GOT3 (cell line): Measurements from ENCODE around the gene IFT43.
"Not testable (repeated sequence)": the region's sequence is repeated elsewhere in the genome, so short reads cannot be mapped to it uniquely, and the experiment has no call there.

ENCODE experiments used
- DNase-seq: peaks from one replicate; lab custom pipeline; 2025; ENCODE audit warnings: mixed read lengths; lab: John Stamatoyannopoulos, UW

IFT43 gene

GRCh38 chr14:75980856-75981255 lies 4.7 kb upstream of the IFT43 start:
- no peak for DNase-seq

GRCh38 chr14:75981426-75982265 lies 3.9 kb upstream of the IFT43 start, which contains the start of gene TGFB3:
Gene TGFB3 (minus strand): TSS chr14:75981995. CDS start chr14:75980893, 1,102 bp downstream.
- peak; percentile 10 for DNase-seq

GRCh38 chr14:75982266-75983018 lies 3.1 kb upstream of the IFT43 start:
- peak; percentile 15 for DNase-seq

DNA sequence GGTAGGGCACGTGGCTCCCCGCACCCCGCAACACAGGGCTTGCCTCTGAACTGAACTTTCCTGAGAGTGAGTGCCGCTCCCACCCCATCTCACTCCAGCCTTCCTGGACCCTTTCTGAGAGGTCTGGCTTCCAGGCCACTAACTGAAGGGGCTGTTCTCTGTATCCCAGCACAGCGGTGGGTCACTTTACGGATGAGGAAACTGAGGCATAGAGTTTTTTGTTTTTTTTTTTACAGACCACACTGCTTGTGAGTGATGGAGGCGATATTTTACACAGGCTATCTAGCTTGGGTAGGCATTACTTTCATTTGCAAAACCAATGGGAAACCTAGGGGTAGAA lies 2.6 kb upstream of the IFT43 start:
- DNase-seq, result no peak

DNA sequence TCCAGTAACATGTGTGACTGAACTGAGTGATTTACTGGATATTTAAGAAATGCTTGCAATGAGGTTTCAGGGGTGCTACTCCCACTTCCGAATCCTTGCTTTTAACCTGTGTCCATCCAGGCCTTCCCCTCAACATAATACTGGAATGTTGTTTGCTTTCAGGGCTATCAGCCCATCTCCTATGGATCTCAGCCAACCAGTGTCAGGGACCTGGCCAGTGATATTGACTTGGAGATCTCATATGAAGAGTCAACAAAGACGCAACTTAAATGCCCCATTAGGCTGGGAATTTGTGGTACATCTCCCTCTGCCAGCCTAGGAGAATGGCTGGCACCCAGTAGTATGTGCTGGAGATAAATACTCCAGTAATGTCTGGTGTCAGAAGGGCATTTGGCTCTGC lies 889 bp upstream of the IFT43 start:
- DNase-seq, result no peak

DNA sequence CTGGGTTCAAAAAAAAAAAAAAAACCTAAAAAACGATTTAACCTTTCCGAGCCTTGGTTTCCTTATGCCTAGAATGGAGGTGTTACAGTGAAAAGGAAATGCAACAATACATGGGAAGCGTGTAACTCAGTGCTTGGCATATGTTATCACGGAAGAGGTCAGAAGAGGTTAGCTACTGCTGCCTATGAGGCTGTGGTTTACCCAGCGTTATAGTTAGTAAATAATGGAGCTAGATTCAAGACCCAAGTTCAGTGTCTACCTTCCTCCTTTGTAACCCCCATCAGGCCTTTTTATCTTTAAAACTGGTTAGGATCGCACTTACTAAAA lies 839 bp downstream of the IFT43 start:
- DNase-seq, result no peak

DNA sequence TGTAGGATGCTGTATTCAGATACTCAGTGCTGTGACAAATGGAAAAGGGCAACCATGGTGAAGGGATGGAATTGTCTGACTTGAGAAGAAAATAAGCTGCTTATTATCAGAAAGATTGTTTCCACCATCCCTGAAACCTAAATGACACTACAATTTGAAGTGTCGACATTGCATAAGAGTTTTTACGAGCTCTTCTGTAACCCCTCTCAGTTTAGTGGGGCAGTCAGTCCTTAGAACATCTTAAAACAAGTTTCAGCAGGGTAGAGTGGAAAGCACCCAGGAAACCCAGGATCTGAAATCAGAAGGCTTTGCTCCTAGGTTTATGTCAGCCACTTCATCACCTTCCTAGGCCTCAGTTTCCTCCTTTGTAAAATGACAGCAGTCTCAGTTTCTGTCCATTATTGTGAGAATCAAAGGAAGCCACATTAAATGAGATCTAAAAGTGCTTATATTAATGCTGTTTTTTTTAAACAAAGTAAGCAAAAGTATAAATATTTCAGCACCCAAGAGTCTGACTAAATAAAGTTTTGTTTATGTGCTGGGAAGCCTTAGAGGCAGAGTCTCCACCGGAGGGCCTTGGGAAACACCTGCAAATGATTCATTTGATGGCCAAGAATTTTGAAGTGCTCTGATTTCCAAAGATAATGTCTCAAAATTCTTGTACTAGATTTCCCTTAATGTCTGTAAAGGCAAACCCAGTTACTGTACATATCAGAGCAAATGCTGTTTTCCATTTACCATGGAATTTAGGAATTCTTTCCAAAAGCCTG lies 1.8 kb downstream of the IFT43 start:
- DNase-seq, result no peak

DNA sequence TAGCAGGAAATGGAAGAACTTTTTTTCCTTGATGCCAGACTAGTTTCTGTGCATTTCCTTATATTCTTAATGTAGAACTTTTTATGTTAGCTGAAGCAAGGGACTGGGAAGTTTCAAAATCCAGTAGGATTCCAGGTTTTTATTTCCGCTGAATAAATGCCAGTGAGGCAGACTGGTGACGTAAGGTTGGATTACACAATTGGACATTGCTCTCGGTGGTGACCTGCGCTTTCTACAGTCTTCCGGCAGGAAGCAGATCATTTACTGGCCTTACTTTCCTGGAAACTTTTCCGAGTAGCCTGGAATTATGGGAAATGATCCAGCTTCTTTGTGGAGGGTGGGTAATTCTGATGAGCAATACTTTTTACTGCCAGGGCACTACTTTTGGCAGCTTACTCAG lies 3.6 kb downstream of the IFT43 start:
- DNase-seq, result no peak

- no peak for DNase-seq
Observed at GRCh38 chr14:75990297-75990696, 4.7 kb downstream of the IFT43 start.

DNA sequence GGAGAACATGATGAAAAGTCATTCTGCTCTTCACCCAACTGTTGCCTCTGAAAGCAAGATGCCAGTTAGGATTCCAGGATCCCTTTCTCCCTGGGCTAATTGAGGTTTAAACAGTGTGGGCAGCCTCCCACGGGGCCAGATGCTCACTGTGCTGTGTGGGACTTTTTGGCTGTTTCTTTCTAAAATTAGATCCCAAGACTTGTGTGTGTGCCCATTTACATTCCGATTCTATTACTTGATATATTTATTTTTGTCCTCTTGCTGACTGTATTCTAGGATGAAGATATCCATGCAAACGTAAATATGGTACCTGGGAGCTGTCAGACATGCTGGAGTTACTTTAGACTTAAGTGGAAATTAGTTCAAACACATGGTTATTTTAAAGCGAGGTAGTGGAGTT lies 6.2 kb downstream of the IFT43 start:
- no peak for DNase-seq

- no peak for DNase-seq
Observed at GRCh38 chr14:75993567-75994041, 8.0 kb downstream of the IFT43 start.

DNA sequence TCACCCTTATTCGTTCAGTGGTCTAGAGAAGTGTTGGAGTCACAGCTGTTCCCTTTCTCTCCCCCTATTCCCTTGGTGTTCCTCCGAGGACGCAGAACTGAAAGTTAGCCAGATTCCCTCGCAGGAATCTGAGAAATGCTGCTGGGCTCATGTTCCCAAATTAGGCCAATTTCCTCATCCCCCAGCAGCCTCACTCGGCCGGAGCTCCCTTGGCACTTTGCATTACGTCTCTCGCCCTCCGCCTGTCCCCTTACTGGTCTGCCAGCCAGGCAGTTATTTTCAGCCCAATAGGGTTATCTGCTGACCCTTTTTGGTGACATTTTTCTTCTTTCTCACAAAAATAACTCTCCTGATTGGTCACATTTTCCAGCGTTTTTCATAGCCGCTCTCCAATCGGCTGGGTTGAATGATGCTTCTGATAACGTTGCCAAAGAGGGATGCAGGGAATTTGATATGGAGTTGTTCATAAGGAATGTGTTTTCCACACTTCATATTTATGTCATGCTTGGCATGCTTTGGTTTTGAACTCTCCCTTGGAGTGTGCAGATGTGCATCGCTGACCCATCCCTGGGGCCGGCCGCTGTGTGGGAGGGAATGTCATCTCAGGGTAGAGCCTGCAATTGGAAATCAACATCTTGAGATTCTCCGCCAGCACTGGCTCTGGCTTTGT lies 9.9 kb downstream of the IFT43 start:
- no peak for DNase-seq

DNA sequence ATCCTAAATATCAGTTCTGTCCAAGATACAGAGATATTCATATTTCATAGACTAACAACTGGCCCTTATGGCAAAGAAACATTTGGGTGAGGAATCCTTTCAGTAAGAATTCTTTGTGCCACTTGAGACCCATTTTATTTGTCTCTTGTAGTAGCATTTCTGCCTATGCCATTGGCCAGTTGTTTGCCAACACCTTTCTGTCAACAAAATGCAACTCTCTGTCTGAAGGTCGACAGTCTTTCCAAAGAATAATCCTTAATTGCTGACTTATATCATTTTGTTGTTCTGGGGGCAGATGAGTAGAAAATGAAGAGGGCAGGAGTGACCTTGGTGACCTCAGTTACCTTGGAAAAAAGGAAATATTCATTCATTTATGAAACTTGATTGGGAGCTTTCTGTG lies 10.9 kb downstream of the IFT43 start:
- no peak for DNase-seq

GRCh38 chr14:75999511-76000190 lies 14.1 kb downstream of the IFT43 start:
- no peak for DNase-seq

- no peak for DNase-seq
Observed at GRCh38 chr14:76002383-76002782, 16.8 kb downstream of the IFT43 start.

- no peak for DNase-seq
Observed at GRCh38 chr14:76006253-76006652, 20.7 kb downstream of the IFT43 start.

GRCh38 chr14:76007379-76007778 lies 21.8 kb downstream of the IFT43 start:
- DNase-seq, result no peak

DNA sequence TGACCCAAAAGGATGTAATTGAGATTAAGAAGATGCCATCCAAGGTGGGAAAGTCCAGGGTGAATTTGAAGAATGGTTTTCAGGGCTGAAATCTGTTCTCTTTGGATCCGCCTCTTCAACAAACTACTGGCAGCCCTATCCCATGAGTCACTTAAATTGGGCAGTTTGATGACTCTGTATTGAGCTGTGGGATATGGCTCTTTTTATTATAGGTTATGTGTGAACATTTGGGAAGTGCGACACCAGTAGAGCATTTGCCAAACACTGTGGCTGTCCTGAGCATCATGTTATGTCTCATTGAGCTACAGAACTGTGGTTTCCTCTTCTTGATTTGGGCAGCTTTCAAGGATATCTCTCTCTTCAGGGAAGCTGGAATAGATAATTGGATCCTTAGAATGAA lies 22.3 kb downstream of the IFT43 start:
- no peak for DNase-seq

DNA sequence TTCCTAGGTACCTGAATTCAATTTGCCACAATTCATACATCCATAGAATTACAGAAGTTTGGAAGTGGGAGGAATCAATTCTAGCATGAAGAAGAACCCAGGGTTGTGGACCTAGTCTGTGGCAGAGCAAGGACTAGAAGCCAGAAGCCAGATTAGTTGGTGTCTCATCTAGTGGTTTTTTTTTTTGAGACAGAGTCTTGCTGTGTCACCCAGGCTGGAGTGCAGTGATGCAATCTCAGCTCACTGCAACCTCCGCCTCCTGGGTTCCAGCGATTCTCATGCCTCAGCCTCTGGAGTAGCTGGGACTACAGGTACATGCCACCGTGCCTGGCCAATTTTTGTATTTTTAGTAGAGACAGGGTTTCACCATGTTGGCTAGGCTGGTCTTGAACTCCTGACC lies 24.1 kb downstream of the IFT43 start:
- DNase-seq, result not testable (repeated sequence)

DNA sequence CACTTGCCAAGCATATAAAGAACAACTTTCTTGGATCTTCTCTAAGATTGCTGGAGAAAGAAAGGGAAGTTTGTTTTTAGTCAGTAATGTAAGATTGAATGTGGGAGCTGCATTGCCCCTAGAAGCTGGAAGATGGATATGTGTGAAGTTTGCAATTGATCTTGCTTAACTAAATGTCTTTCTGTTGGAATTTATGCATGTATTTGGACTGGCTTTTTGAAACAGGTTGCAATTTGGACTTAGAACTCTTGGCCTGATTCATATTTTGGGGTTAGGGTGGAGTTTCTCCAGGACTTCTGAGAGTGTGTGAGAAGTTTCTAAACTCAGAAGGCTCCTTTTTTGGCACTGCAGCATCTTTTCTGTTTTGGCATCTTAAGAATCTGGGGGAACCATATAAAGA lies 26.4 kb downstream of the IFT43 start:
- no peak for DNase-seq

DNA sequence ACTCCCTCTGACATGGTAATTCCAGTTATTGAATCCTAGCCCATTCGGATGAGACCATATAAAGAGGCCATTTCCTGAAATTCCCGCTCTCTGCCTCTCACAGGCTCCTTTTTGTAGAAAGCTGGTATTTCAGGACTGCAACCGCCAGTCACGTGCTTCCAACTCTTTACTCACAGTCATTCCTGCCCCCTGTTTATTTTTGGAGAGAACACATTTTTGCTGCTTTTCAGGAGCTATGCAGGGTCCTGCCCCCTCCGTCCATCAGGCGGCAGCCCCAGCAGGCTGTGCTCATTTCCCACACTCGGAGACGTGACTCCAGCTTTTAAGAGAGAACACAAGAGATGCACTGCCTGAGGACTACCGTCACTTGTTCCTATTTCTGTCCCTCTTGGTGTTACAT lies 26.8 kb downstream of the IFT43 start:
- DNase-seq, result no peak

GRCh38 chr14:76015191-76015590 lies 29.6 kb downstream of the IFT43 start:
- no peak for DNase-seq
